Subcutaneous abdominal adipose tissue (tissue), 5 donors: ENCODE data around the gene KCNK10.

Experiments
- H3K27ac ChIP-seq: one replicate; pipeline ENCODE4 v1.7.0; 2013; ENCODE audit warnings: low read depth, mild to moderate bottlenecking, inconsistent platforms, low read length, moderate library complexity
- H3K27me3 ChIP-seq, 5 donors: one replicate each; pipeline ENCODE4 v1.7.0; 2013; ENCODE audit warnings: low read length in 5 of 5, inconsistent platforms in 1 of 5; ENCODE audit not compliant: control insufficient read depth in 5 of 5, insufficient read depth in 4 of 5
- H3K36me3 ChIP-seq, 5 donors: one replicate each; pipeline ENCODE4 v1.7.0; 2013; ENCODE audit warnings: low read length in 5 of 5; ENCODE audit not compliant: control insufficient read depth in 5 of 5, insufficient read depth in 5 of 5
- H3K4me1 ChIP-seq, 5 donors: one replicate each; pipeline ENCODE4 v1.7.0; 2013; ENCODE audit warnings: low read length in 5 of 5, mild to moderate bottlenecking in 3 of 5, moderate library complexity in 1 of 5; ENCODE audit not compliant: control insufficient read depth in 5 of 5, insufficient read depth in 5 of 5
- H3K4me3 ChIP-seq, 5 donors: one replicate each; pipeline ENCODE4 v1.7.0; 2013; ENCODE audit warnings: low read length in 5 of 5, low read depth in 1 of 5
- H3K9ac ChIP-seq, 5 donors: one replicate each; pipeline ENCODE4 v1.7.0; 2013; ENCODE audit warnings: low read length in 5 of 5, mild to moderate bottlenecking in 4 of 5, moderate library complexity in 3 of 5
- H3K9me3 ChIP-seq, 5 donors: one replicate each; pipeline ENCODE4 v1.7.0; 2013; ENCODE audit warnings: low read length in 5 of 5; ENCODE audit not compliant: control insufficient read depth in 5 of 5
- donor health status: healthy.
- donor health status: healthy.
- donor health status: healthy.
- donor health status: healthy.
- donor health status: healthy.

Gene KCNK10

DNA sequence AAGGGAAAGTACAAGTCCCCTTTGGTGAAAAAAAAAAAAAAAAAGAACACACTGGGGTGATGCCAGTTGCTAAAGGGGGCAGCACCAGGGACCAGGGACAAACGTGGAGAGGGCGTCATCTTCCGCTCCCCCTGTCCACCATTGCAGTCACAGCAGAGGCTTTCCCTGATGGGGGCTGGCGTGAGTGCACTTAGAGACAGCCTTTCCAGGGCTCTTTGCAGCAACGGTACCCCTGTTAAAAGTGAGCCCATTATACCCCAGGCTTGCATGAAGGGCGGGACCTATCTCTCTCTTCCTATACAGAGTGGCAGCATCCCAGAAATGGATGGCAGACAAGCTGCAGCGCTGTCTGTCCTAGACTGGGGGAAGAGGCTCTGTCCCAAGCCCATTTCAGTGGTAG lies 155.0 kb downstream of the KCNK10 start:
- Histone ChIP-seq H3K27ac (no peak overlapping the region), H3K9ac (no peak overlapping the region), H3K4me1 (no peaks in the 10 kb centered on the region), H3K27me3 (peaks cover 0 to 2% (median 0%) of the 10 kb centered on the region in 5 donors), H3K4me3 (no peak overlapping the region), H3K36me3 (no peaks in the 10 kb centered on the region), H3K9me3 (no peaks in the 10 kb centered on the region)

DNA sequence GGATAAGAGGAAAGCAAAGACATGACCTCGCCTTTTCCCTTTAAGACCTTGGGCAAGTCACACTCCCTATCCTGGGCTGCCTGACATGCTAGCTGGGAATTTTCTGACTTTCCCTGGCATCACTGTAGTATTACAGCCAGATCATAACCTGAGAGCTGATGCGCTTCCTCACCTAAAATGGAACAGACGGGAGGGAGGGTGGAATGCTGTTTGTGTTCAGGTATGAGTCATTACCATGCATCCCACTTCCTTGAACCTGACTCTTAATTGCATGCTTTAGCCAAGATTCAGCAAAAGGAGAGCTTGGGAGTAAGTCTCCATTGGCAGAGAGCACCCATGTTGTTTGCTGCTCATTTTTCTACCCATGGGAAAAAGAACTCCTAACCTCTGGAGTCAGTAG lies 156.5 kb downstream of the KCNK10 start:
- Histone ChIP-seq H3K4me1 (no peaks in the 10 kb centered on the region), H3K9ac (no peak overlapping the region), H3K9me3 (no peaks in the 10 kb centered on the region), H3K27ac (no peak overlapping the region), H3K27me3 (peaks cover 0 to 2% (median 0%) of the 10 kb centered on the region in 5 donors), H3K36me3 (no peaks in the 10 kb centered on the region), H3K4me3 (no peak overlapping the region)

DNA sequence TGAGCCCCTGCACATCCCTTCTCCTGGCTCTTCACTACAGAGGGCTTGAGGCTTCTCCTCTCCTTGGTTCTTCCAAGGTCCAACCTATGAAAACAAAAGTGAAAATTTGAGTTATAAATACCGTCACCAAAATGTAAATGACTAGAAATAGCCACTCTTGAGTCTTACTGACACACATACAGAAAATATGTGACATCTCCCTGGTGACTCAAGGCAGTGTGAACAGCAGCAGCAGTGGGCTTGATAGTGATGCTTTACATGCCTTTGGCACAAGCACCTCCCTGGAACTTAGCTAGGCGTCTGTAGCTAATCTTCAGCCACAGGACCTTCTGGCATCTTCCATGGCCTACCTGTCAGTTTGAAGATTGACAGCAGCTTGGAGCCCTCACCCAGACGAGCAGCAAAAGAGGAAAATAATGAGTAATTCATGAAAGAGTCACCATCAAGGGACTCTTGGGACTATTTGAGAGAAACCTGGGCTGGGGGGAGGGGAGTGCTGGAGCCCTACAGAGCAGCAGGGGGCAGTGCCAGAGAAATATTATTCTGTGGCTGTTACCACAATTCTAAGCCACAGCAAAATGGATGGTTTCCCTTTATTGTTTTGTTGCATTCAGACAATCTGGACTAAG lies 158.0 kb downstream of the KCNK10 start:
- Histone ChIP-seq H3K9ac (no peak overlapping the region), H3K9me3 (no peaks in the 10 kb centered on the region), H3K4me1 (no peaks in the 10 kb centered on the region), H3K27ac (no peak overlapping the region), H3K27me3 (peaks cover 0 to 2% (median 0%) of the 10 kb centered on the region in 5 donors), H3K36me3 (no peaks in the 10 kb centered on the region), H3K4me3 (no peak overlapping the region)

- Histone ChIP-seq H3K4me1 (no peaks in the 10 kb centered on the region), H3K4me3 (no peak overlapping the region), H3K27me3 (peaks cover 0 to 2% (median 0%) of the 10 kb centered on the region in 5 donors), H3K36me3 (no peaks in the 10 kb centered on the region), H3K9me3 (no peaks in the 10 kb centered on the region), H3K27ac (no peak overlapping the region), H3K9ac (no peak overlapping the region)
Observed at GRCh38 chr14:88163731-88164255, 159.3 kb downstream of the KCNK10 start.

DNA sequence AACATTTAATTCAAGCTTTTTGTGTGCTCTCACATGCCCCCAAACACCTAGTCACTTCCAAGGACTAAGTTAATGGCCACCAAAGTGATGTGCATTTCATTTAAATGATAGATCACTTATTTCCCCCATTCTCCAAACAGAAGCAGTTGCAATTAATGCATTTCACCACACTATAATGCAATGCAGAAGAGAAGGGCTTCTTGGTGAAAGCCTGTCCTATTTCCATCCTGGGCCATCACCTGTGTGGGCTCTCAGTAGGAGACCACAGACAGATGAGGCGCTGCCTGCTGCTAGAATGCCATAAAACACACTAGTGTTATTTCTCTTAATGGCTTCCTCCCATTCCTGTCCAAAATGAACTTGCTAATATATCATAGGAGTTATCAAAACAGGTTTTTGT lies 166.9 kb downstream of the KCNK10 start:
- Histone ChIP-seq H3K9ac (no peak overlapping the region), H3K27me3 (no peaks in the 10 kb centered on the region), H3K9me3 (no peaks in the 10 kb centered on the region), H3K36me3 (no peaks in the 10 kb centered on the region), H3K4me3 (no peak overlapping the region), H3K27ac (no peak overlapping the region), H3K4me1 (no peaks in the 10 kb centered on the region)

DNA sequence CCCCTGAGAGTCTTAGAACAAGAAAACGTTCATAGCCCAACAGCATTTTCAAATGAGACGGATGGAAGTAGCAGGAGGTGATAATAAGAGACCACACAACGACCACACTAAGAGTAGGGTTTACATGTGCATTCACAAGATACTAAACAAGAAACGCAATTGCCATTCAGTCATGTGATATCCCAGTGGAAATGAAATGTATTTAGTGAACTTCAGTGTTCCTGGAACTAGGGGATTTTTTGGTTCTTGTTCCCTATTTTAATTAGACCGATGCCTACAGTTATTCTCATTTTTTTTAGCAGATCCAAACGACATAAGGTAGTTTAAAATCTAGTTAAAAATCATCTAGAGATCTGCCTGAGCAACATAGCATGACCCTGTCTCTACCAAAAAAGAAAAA lies 168.1 kb downstream of the KCNK10 start:
- H3K9ac ChIP-seq, result no peak overlapping the region
- H3K27me3 ChIP-seq, result no peaks in the 10 kb centered on the region
- no peak overlapping the region for H3K27ac ChIP-seq
- H3K4me1 ChIP-seq, result no peaks in the 10 kb centered on the region
- no peak overlapping the region for H3K4me3 ChIP-seq
- no peaks in the 10 kb centered on the region for H3K9me3 ChIP-seq
- H3K36me3 ChIP-seq, result no peaks in the 10 kb centered on the region

DNA sequence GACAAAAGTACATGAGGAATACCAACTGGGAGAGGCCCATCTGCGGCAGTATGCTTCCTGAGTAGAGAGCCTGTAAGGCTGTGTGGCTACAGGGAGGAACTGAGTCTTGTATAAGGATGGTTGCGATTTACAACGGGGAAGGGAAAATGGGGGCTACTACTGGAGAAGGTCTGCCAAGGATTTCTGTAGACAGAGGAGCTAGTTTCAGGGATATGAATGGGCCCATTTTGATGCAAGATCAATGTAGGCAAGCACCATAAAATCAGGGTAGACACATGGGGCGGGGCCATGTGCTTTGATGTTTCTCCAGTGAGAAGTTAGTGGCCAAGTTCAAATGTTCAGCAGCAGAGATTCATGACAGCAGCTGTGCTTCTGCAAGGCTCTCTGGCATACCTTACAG lies 168.7 kb downstream of the KCNK10 start:
- H3K27me3 ChIP-seq, result no peaks in the 10 kb centered on the region

DNA sequence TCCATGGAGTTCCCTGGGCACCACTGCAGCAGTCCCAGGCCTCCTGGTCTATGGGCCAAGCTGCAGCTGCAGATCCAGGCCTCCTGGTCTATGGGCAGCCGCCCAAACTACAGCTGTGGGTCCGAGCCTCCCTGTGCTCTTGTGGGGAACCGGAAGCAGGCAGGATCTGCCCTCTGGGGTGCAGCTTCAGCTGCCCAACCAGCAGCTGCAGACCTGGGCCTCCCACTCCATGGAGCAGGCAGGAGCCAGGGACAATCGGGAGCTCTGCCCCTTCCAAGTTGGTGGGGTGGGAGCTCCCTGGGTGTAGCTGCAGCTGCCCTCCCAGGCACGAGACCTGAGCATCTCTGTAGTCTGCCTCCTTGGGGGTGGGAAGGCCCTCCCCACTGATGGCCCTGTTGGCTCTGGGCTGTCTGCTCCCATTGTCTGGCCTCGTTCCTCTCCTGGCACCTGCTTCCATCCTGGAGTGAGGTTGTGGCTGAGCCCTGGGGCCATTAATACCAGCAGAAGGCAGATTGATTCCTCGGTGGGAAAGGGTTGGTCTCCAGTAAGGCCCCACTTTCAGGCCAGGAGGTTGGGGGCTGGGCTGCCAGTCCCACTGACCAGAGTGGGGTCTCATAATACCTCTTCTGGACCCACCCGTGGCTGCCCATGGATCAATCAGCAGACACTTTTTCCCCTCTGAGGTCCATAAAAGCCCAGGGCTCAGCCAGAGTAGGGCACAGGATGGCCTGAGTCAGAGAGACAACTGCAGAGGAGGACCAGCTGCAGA lies 176.0 kb downstream of the KCNK10 start:
- no peak overlapping the region for H3K27ac ChIP-seq
- no peaks in the 10 kb centered on the region for H3K9me3 ChIP-seq
- H3K9ac ChIP-seq, result no peak overlapping the region
- H3K27me3 ChIP-seq, result peaks cover 0 to 3% (median 0%) of the 10 kb centered on the region in 5 donors
- H3K36me3 ChIP-seq, result no peaks in the 10 kb centered on the region
- no peak overlapping the region for H3K4me3 ChIP-seq
- no peaks in the 10 kb centered on the region for H3K4me1 ChIP-seq

More for the DNA sequence above, 168.7 kb downstream of the KCNK10 start:
- H3K9me3 ChIP-seq, result no peaks in the 10 kb centered on the region
- no peak overlapping the region for H3K4me3 ChIP-seq
- H3K9ac ChIP-seq, result no peak overlapping the region
- no peaks in the 10 kb centered on the region for H3K4me1 ChIP-seq
- no peak overlapping the region for H3K27ac ChIP-seq
- no peaks in the 10 kb centered on the region for H3K36me3 ChIP-seq

- peaks cover 0 to 3% (median 0%) of the 10 kb centered on the region in 5 donors for H3K27me3 ChIP-seq
- H3K4me1 ChIP-seq, result no peaks in the 10 kb centered on the region
- no peaks in the 10 kb centered on the region for H3K9me3 ChIP-seq
- H3K27ac ChIP-seq, result no peak overlapping the region
- no peak overlapping the region for H3K9ac ChIP-seq
- H3K4me3 ChIP-seq, result no peak overlapping the region
- H3K36me3 ChIP-seq, result no peaks in the 10 kb centered on the region
Observed at GRCh38 chr14:88143810-88144209, 179.3 kb downstream of the KCNK10 start.

GRCh38 chr14:88142997-88143396 lies 180.1 kb downstream of the KCNK10 start:
- Histone ChIP-seq H3K9ac (no peak overlapping the region), H3K27ac (no peak overlapping the region), H3K4me1 (no peaks in the 10 kb centered on the region), H3K36me3 (no peaks in the 10 kb centered on the region), H3K9me3 (no peaks in the 10 kb centered on the region), H3K27me3 (peaks cover 0 to 3% (median 0%) of the 10 kb centered on the region in 5 donors), H3K4me3 (no peak overlapping the region)
